GM12878 (cell line): ENCODE results near the gene CLEC18A. TPM values are rescaled to one million over a fixed set of nuclear protein-coding genes. Genes with fewer than 3 reads are reported as not detected.

ENCODE experiments used
- ATAC-seq: fragments of 200-7000 bp; cut with Tn5 transposase; 3 replicates; pipeline ENCODE4 v1.9.1; 2020; ENCODE audit warnings: mild to moderate bottlenecking, moderate library complexity
- BruUV-seq: library from RNA; stranded (reverse); fragments of 400-500 nt; replicated peaks from 2 replicates; lab custom pipeline; 2021; lab: Mats Ljungman, UMichigan
- CTCF ChIA-PET: fragments of 300-600 bp; sonication (Branson Sonifier 250); formaldehyde crosslinking; extraction: SDS; loops from one replicate; lab custom pipeline; 2021; ENCODE audit warnings: inconsistent platforms; lab: Yijun Ruan, JAX
- POLR2A ChIA-PET: fragments of 350-600 bp; formaldehyde crosslinking; extraction: SDS; loops from one replicate; lab custom pipeline; 2021; ENCODE audit warnings: inconsistent platforms; lab: Charles Lee
- RAD21 ChIA-PET: fragments of 300-600 bp; sonication (Branson Sonifier 250); formaldehyde crosslinking; loops from one replicate; lab custom pipeline; 2023; ENCODE audit warnings: antibody characterized with exemption; ENCODE audit not compliant: unreplicated experiment; lab: Charles Lee
- SMC1A ChIA-PET: fragments of 300-600 bp; sonication (Branson Sonifier 250); formaldehyde crosslinking; loops from one replicate; lab custom pipeline; 2023; ENCODE audit not compliant: unreplicated experiment, uncharacterized antibody; lab: Charles Lee
- DNase-seq: peaks from one replicate; pipeline ENCODE4 v3.0.0-alpha.2; 2011; ENCODE audit warnings: low read depth, low spot score
- FAIRE-seq: peaks from 3 replicates; lab custom pipeline; 2011; peaks lifted over from hg19 to GRCh38; lab: Jason Lieb, UNC
- H2AFZ ChIP-seq: 2 replicates; pipeline ENCODE4 v1.6.0; 2011; ENCODE audit warnings: low read depth, low read length, control low read depth; ENCODE audit not compliant: control insufficient read depth
- H3K27ac ChIP-seq: 2 replicates; pipeline ENCODE4 v1.5.1; 2011; ENCODE audit warnings: control low read depth; ENCODE audit not compliant: control insufficient read depth, insufficient read depth
- H3K27me3 ChIP-seq, 2 experiments: replicated peaks in 1 of 2; 2 replicates each; pipeline versions ENCODE4 v1.6.0 to v1.6.1; 2011; ENCODE audit warnings: low read length in 1 of 2; ENCODE audit not compliant: control insufficient read depth in 2 of 2, insufficient read depth in 2 of 2
- H3K36me3 ChIP-seq, 2 experiments: 2 replicates each; pipeline ENCODE4 v1.5.1; 2011; ENCODE audit warnings: low read length in 1 of 2; ENCODE audit not compliant: control insufficient read depth in 2 of 2, insufficient read depth in 2 of 2
- H3K4me1 ChIP-seq: 2 replicates; pipeline ENCODE4 v1.6.1; 2011; ENCODE audit warnings: mild to moderate bottlenecking, low read length, moderate library complexity, mixed read lengths; ENCODE audit not compliant: control insufficient read depth, insufficient read depth
- H3K4me2 ChIP-seq: 2 replicates; pipeline ENCODE4 v1.6.0; 2011; ENCODE audit warnings: control low read depth; ENCODE audit not compliant: control insufficient read depth, insufficient read depth
- H3K4me3 ChIP-seq: fragments of 200-600 bp; sonication (generic); 2 replicates; pipeline ENCODE4 v1.5.1; 2016
- H3K79me2 ChIP-seq: 2 replicates; pipeline ENCODE4 v1.6.0; 2011; ENCODE audit warnings: low read length; ENCODE audit not compliant: control insufficient read depth, insufficient read depth
- H3K9ac ChIP-seq: 2 replicates; pipeline ENCODE4 v1.8.0; 2011; ENCODE audit warnings: low read length, control low read depth, mixed read lengths; ENCODE audit not compliant: control insufficient read depth, insufficient read depth
- H3K9me3 ChIP-seq: replicated peaks from 3 replicates; pipeline ENCODE4 v1.5.1; 2011; ENCODE audit warnings: mild to moderate bottlenecking, low read length; ENCODE audit not compliant: control insufficient read depth, insufficient read depth
- H4K20me1 ChIP-seq: 2 replicates; pipeline ENCODE4 v1.6.0; 2011; ENCODE audit not compliant: control insufficient read depth, insufficient read depth
- CTCF ChIP-seq, 3 experiments: IDR thresholded peaks in 2 of 3; conservative IDR thresholded peaks in 1 of 3; 2 replicates each; pipeline ENCODE4 v1.5.1; 2011; ENCODE audit warnings: low read depth in 3 of 3, low read length in 3 of 3, mild to moderate bottlenecking in 3 of 3, control low read depth in 2 of 3, moderate library complexity in 2 of 3, inconsistent platforms in 1 of 3, mixed read lengths in 1 of 3; ENCODE audit not compliant: control insufficient read depth in 2 of 3, insufficient read depth in 1 of 3; ENCODE audit errors: extremely low read depth in 1 of 3
- EED ChIP-seq: sonication (generic); IDR thresholded peaks from 2 replicates; pipeline ENCODE4 v1.6.1; 2016; ENCODE audit warnings: antibody characterized with exemption, low read depth
- GATAD2B ChIP-seq: fragments of 450-650 bp; conservative IDR thresholded peaks from 2 replicates; pipeline ENCODE4 v1.6.1; 2017; ENCODE audit warnings: low read depth, mild to moderate bottlenecking, moderate library complexity
- NFYB ChIP-seq: IDR thresholded peaks from 2 replicates; pipeline ENCODE4 v1.6.1; 2011; ENCODE audit warnings: low read depth, mild to moderate bottlenecking, low read length, improper control_type of control experiment, moderate library complexity; ENCODE audit not compliant: insufficient read depth
- POLR2A ChIP-seq: IDR thresholded peaks from 2 replicates; pipeline ENCODE4 v1.6.1; 2011; ENCODE audit warnings: low read depth, mild to moderate bottlenecking, low read length
- RAD51 ChIP-seq: fragments of 450-650 bp; IDR thresholded peaks from 2 replicates; pipeline ENCODE4 v1.6.1; 2016; ENCODE audit warnings: moderate library complexity, mild to moderate bottlenecking, inconsistent platforms
- RBBP5 ChIP-seq: fragments of 200-600 bp; sonication (generic); conservative IDR thresholded peaks from 2 replicates; pipeline ENCODE4 v1.6.1; 2016
- RUNX3 ChIP-seq: IDR thresholded peaks from 2 replicates; pipeline ENCODE4 v1.6.1; 2012; ENCODE audit warnings: low read length, inconsistent platforms
- SMAD1 ChIP-seq: fragments of 450-650 bp; IDR thresholded peaks from 2 replicates; pipeline ENCODE4 v1.6.1; 2018; ENCODE audit warnings: mild to moderate bottlenecking, low read depth; ENCODE audit not compliant: partially characterized antibody
- SREBF2 ChIP-seq: IDR thresholded peaks from 2 replicates; pipeline ENCODE4 v1.6.1; 2012; ENCODE audit warnings: mild to moderate bottlenecking, low read length
- ZZZ3 ChIP-seq: IDR thresholded peaks from 2 replicates; pipeline ENCODE4 v1.6.1; 2011; ENCODE audit warnings: low read depth; ENCODE audit not compliant: control insufficient read depth, insufficient read length
- WGBS: methylation state at CpG from one replicate; pipeline ENCODE4 v1.1.6; 2016; ENCODE audit warnings: low lambda C conversion rate; ENCODE audit not compliant: insufficient replicate concordance, insufficient coverage; ENCODE audit errors: missing lambda C conversion rate; 5-methylcytosine and 5-hydroxymethylcytosine counted together
- in situ Hi-C: fragments of 300-500 bp; cut with MboI; formaldehyde crosslinking; loops from 9 replicates; pipeline ENCODE4 v1.14.3; 2018; ENCODE audit warnings: mixed read lengths
- intact Hi-C: fragments of 100-400 bp; cut with micrococcal nuclease; formaldehyde crosslinking; loops from one replicate; pipeline ENCODE4 v1.14.2; 2022; ENCODE audit not compliant: unreplicated experiment
- polyA plus RNA-seq, 11 experiments: library from polyadenylated mRNA; depleted of rRNA in 4 of 11; unstranded in 6 of 11; stranded (reverse) in 5 of 11; fragments of >200 nt; fragmentation: Nextera tagmentation in 4 of 11; fragmentation: Illumina TruSeq in 1 of 11; extraction: Ambion mirVana in 4 of 11; extraction: Trizol in 1 of 11; gene quantifications; 1 replicate in 1 of 11; 2 replicates in 10 of 11; pipeline versions ENCODE4 v1.2.1 to v1.2.3, GENCODE V29; 2011 to 2016; ENCODE audit warnings: inconsistent platforms in 2 of 11, missing spikeins in 2 of 11, low read depth in 1 of 11
- total RNA-seq, 4 experiments: library from RNA; depleted of rRNA in 3 of 4; stranded (reverse); fragments of >200 nt in 3 of 4; fragmentation: Illumina TruSeq in 1 of 4; extraction: Trizol in 1 of 4; gene quantifications; 2 replicates each; pipeline versions ENCODE4 v1.2.1 to v1.2.3, GENCODE V29; 2013 to 2021

The CLEC18A gene
- total and polyA plus RNA-seq, 10 of the 15 experiments (the other 5 are each of a cell fraction or from before 2014, with no cell fraction given) = 0.03 to 0.26 (median 0.10) TPM; not detected in 4

- no peak for TF ChIP-seq RBBP5
- no peak for TF ChIP-seq EED
- no peak for TF ChIP-seq POLR2A
- TF ChIP-seq CTCF (IDR thresholded peaks at IDR 0.05 in 2 of 3, conservative IDR thresholded peaks at IDR 0.05 in 1 of 3; ENCODE audit: control insufficient read depth in 2 of 3, extremely low read depth in 1 of 3, insufficient read depth in 1 of 3, low read depth in 3 of 3, low read length in 3 of 3) = no peak
- no peak for TF ChIP-seq GATAD2B
- TF ChIP-seq ZZZ3 = no peak
- no peak for TF ChIP-seq RUNX3
- TF ChIP-seq SMAD1 = no peak
- no peak for TF ChIP-seq NFYB
- TF ChIP-seq SREBF2 = no peak
- no peak for TF ChIP-seq RAD51
- TF ChIP-seq, all 136 proteins: peak for 0
- DNase-seq (no peak), ATAC-seq (no peak), FAIRE-seq (no peak)
- 100% methylated on average over 1 of the region's 1 CpG for WGBS
- H3K27me3 ChIP-seq = no peaks in the 10 kb centered on the region
- in situ Hi-C loops (no loop called here), intact Hi-C loops (no loop called here)
- no peaks in the 10 kb centered on the region for H3K79me2 ChIP-seq
- no peak overlapping the region for H3K9ac ChIP-seq
- BruUV-seq = no TSS peak
- H3K9me3 ChIP-seq = no peaks in the 10 kb centered on the region
- ChIA-PET RAD21 (interaction anchor here (1.2 kb wide), 1 partner anchor 14 kb away, joined by 3 read pairs; no protein-coding TSS in a partner anchor), CTCF (no interaction called here), POLR2A (no interaction called here), SMC1A (no interaction called here)
- no peak overlapping the region for H3K4me2 ChIP-seq
- H2AFZ ChIP-seq = no peak overlapping the region
- no peaks in the 10 kb centered on the region; a peak in 1 of 4 replicates for H3K36me3 ChIP-seq
- H4K20me1 ChIP-seq = no peaks in the 10 kb centered on the region
- no peak overlapping the region for H3K27ac ChIP-seq
- H3K4me1 ChIP-seq = no peaks in the 10 kb centered on the region
- H3K4me3 ChIP-seq = no peak overlapping the region
These were observed 34.7 kb upstream of the CLEC18A start for GRCh38 chr16:69916462-69916861.
